22Rv1 (cell line): ENCODE results near the gene DHRS4.

ENCODE experiments used
- CTCF ChIP-seq: fragments of 450-650 bp; IDR thresholded peaks from 2 replicates; pipeline ENCODE4 v1.5.1; 2017; ENCODE audit warnings: mild to moderate bottlenecking
- ZFX ChIP-seq: fragments of 450-650 bp; IDR thresholded peaks from 2 replicates; pipeline ENCODE4 v1.6.1; 2017; ENCODE audit warnings: antibody characterized with exemption, borderline replicate concordance

- TF ChIP-seq CTCF (no peak), ZFX (no peak)
Measured at GRCh38 chr14:23938823-23939222, 14.7 kb upstream of the DHRS4 start.
